Karpas-422 (cell line): ENCODE measurements around the gene KLF17. TPM values are rescaled to one million over a fixed set of nuclear protein-coding genes. Genes with fewer than 3 reads are reported as not detected.
A peak's percentile ranks its signal among the peaks of the same experiment; 100 is the strongest.

Experiments
- DNase-seq: peaks from one replicate; pipeline ENCODE4 v3.0.0-alpha.2; 2015
- H2AFZ ChIP-seq: fragments of 200-600 bp; sonication (generic); 2 replicates; pipeline ENCODE4 v1.6.1; 2014; ENCODE audit warnings: antibody characterized with exemption, low read length, mixed read lengths
- H3K27ac ChIP-seq: fragments of 200-600 bp; sonication (generic); 2 replicates; pipeline ENCODE4 v1.5.1; 2014; ENCODE audit warnings: mild to moderate bottlenecking, low read length, moderate library complexity
- H3K27me3 ChIP-seq: fragments of 200-600 bp; sonication (generic); 2 replicates; pipeline ENCODE4 v1.6.1; 2014; ENCODE audit warnings: low read length, mixed read lengths
- H3K36me3 ChIP-seq: fragments of 200-600 bp; sonication (generic); 2 replicates; pipeline ENCODE4 v1.6.1; 2014; ENCODE audit warnings: low read length, mixed read lengths; ENCODE audit not compliant: insufficient read depth
- H3K4me1 ChIP-seq: fragments of 200-600 bp; sonication (generic); 2 replicates; pipeline ENCODE4 v1.6.1; 2014; ENCODE audit warnings: mild to moderate bottlenecking, low read length, mixed read lengths
- H3K4me2 ChIP-seq: fragments of 200-600 bp; sonication (generic); 2 replicates; pipeline ENCODE4 v1.6.1; 2014; ENCODE audit warnings: low read length, low read depth, mild to moderate bottlenecking; ENCODE audit not compliant: poor library complexity, severe bottlenecking
- H3K4me3 ChIP-seq: fragments of 200-600 bp; sonication (generic); 2 replicates; pipeline ENCODE4 v1.5.1; 2014; ENCODE audit warnings: mild to moderate bottlenecking, antibody characterized with exemption, low read length, mixed read lengths
- H3K79me2 ChIP-seq: fragments of 200-600 bp; sonication (generic); 2 replicates; pipeline ENCODE4 v1.6.1; 2014; ENCODE audit warnings: mild to moderate bottlenecking, low read length, mixed read lengths
- H3K9ac ChIP-seq: fragments of 200-600 bp; sonication (generic); 2 replicates; pipeline ENCODE4 v1.6.0; 2014; ENCODE audit warnings: low read length
- H3K9me2 ChIP-seq: fragments of 200-600 bp; sonication (generic), shearing (Covaris generic); replicated peaks from 2 replicates; pipeline ENCODE4 v1.6.0; 2014; ENCODE audit warnings: mild to moderate bottlenecking, low read length, moderate library complexity; ENCODE audit not compliant: insufficient read depth
- H3K9me3 ChIP-seq: fragments of 300-700, 200-600 bp; sonication (generic); 2 replicates; pipeline ENCODE4 v1.6.1; 2014; ENCODE audit warnings: low read length, mixed read lengths
- H4K20me1 ChIP-seq: fragments of 200-600 bp; sonication (generic); 2 replicates; pipeline ENCODE4 v1.6.1; 2014; ENCODE audit warnings: mild to moderate bottlenecking, antibody characterized with exemption, low read length, low read depth; ENCODE audit not compliant: insufficient read depth
- total RNA-seq: library from RNA; depleted of rRNA; stranded (reverse); fragments of >200 nt; shearing (Covaris generic); gene quantifications from 2 replicates; pipeline ENCODE4 v1.2.3, GENCODE V29; 2014; ENCODE audit warnings: low replicate concordance; rRNA removed

The KLF17 gene
- not detected in 2 replicates for total RNA-seq

DNA sequence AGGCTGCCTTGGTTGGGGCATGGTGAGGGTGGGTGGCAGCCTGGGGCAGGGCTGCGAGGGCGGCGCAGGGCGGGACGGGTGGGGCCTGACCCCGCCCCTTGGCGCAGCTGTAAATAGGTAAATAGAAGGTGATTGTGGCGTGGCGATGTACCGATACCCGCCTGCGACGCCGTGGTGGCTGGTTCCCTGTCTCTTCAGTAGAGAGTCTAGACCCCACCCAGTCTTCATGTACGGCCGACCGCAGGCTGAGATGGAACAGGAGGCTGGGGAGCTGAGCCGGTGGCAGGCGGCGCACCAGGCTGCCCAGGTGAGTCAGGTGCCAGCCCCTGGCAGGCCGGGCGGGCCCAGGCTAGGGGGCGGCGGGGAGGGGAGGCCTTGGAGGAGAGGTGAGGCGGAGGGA lies at the start of gene KLF17:
Gene KLF17, plus strand, starts transcription at position 140 of the 400 bp plus-strand sequence. Its CDS starts 87 bp downstream, at position 227.
- Histone ChIP-seq H3K4me3 (no peak within 1 kb of the TSS), H3K27me3 (no peaks in the 10 kb centered on the region), H3K27ac (no peak within 1 kb of the TSS), H3K4me2 (no peak within 1 kb of the TSS), H4K20me1 (no peaks in the 10 kb centered on the region), H3K9me2 (no peaks in the 10 kb centered on the region), H2AFZ (no peak within 1 kb of the TSS), H3K79me2 (no peaks in the 10 kb centered on the region), H3K4me1 (no peaks in the 10 kb centered on the region), H3K9me3 (no peaks in the 10 kb centered on the region), H3K9ac (no peak within 1 kb of the TSS), H3K36me3 (no peaks in the 10 kb centered on the region)
- DNase-seq: no peak

GRCh38 chr1:44071461-44071860 lies 47.2 kb upstream of the KLF17 start:
- H3K9ac ChIP-seq: no peak overlapping the region
- no peaks in the 10 kb centered on the region for H3K27me3 ChIP-seq
- H4K20me1 ChIP-seq: no peaks in the 10 kb centered on the region
- no peak overlapping the region for H3K4me3 ChIP-seq
- H3K9me2 ChIP-seq: no peaks in the 10 kb centered on the region
- no peaks in the 10 kb centered on the region for H3K9me3 ChIP-seq
- no peak overlapping the region for H2AFZ ChIP-seq
- H3K4me2 ChIP-seq: no peak overlapping the region
- no peak for DNase-seq
- H3K4me1 ChIP-seq: peaks cover 39% of the 10 kb centered on the region
- no peaks in the 10 kb centered on the region for H3K79me2 ChIP-seq
- no peaks in the 10 kb centered on the region for H3K36me3 ChIP-seq
- H3K27ac ChIP-seq: no peak overlapping the region

GRCh38 chr1:44072204-44072603 lies 46.4 kb upstream of the KLF17 start:
- Histone ChIP-seq H3K9me3 (no peaks in the 10 kb centered on the region), H3K79me2 (no peaks in the 10 kb centered on the region), H3K9ac (no peak overlapping the region), H3K27ac (no peak overlapping the region), H3K4me3 (no peak overlapping the region), H3K36me3 (no peaks in the 10 kb centered on the region), H4K20me1 (no peaks in the 10 kb centered on the region), H3K4me2 (no peak overlapping the region), H3K27me3 (no peaks in the 10 kb centered on the region), H3K9me2 (no peaks in the 10 kb centered on the region), H3K4me1 (peaks cover 36% of the 10 kb centered on the region), H2AFZ (no peak overlapping the region)
- no peak for DNase-seq

GRCh38 chr1:44072821-44073220 lies 45.8 kb upstream of the KLF17 start:
- Histone ChIP-seq H3K9me2 (no peaks in the 10 kb centered on the region), H2AFZ (no peak overlapping the region), H3K9ac (no peak overlapping the region), H3K36me3 (no peaks in the 10 kb centered on the region), H3K27me3 (no peaks in the 10 kb centered on the region), H3K4me1 (peaks cover 30% of the 10 kb centered on the region), H3K79me2 (no peaks in the 10 kb centered on the region), H4K20me1 (no peaks in the 10 kb centered on the region), H3K4me3 (no peak overlapping the region), H3K4me2 (no peak overlapping the region), H3K27ac (no peak overlapping the region), H3K9me3 (no peaks in the 10 kb centered on the region)
- no peak for DNase-seq

GRCh38 chr1:44073528-44073927 lies 45.1 kb upstream of the KLF17 start:
- DNase-seq: peak; percentile 82
- Histone ChIP-seq H3K9me3 (no peaks in the 10 kb centered on the region), H3K4me3 (no peak overlapping the region), H3K27ac (no peak overlapping the region), H3K4me1 (peaks cover 23% of the 10 kb centered on the region), H3K9me2 (no peaks in the 10 kb centered on the region), H3K79me2 (no peaks in the 10 kb centered on the region), H3K4me2 (peak overlapping the region; percentile 23), H2AFZ (no peak overlapping the region), H3K27me3 (no peaks in the 10 kb centered on the region), H3K9ac (no peak overlapping the region), H4K20me1 (no peaks in the 10 kb centered on the region), H3K36me3 (no peaks in the 10 kb centered on the region)

- Histone ChIP-seq H3K27me3 (no peaks in the 10 kb centered on the region), H3K27ac (no peak overlapping the region), H4K20me1 (no peaks in the 10 kb centered on the region), H2AFZ (no peak overlapping the region), H3K36me3 (no peaks in the 10 kb centered on the region), H3K9me3 (no peaks in the 10 kb centered on the region), H3K4me1 (peaks cover 15% of the 10 kb centered on the region), H3K79me2 (no peaks in the 10 kb centered on the region), H3K9ac (no peak overlapping the region), H3K9me2 (no peaks in the 10 kb centered on the region), H3K4me2 (no peak overlapping the region), H3K4me3 (no peak overlapping the region)
- no peak for DNase-seq
These were observed 44.2 kb upstream of the KLF17 start for GRCh38 chr1:44074415-44074814.

- no peaks in the 10 kb centered on the region for H3K27me3 ChIP-seq
- H4K20me1 ChIP-seq: no peaks in the 10 kb centered on the region
- H3K4me3 ChIP-seq: no peak overlapping the region
- no peaks in the 10 kb centered on the region for H3K9me2 ChIP-seq
- H3K79me2 ChIP-seq: no peaks in the 10 kb centered on the region
- no peak for DNase-seq
- no peaks in the 10 kb centered on the region for H3K36me3 ChIP-seq
- no peak overlapping the region for H2AFZ ChIP-seq
- H3K9ac ChIP-seq: no peak overlapping the region
- peaks cover 15% of the 10 kb centered on the region for H3K4me1 ChIP-seq
- H3K9me3 ChIP-seq: no peaks in the 10 kb centered on the region
- H3K27ac ChIP-seq: no peak overlapping the region
- H3K4me2 ChIP-seq: no peak overlapping the region
These were observed 42.6 kb upstream of the KLF17 start for GRCh38 chr1:44076066-44076465.

DNA sequence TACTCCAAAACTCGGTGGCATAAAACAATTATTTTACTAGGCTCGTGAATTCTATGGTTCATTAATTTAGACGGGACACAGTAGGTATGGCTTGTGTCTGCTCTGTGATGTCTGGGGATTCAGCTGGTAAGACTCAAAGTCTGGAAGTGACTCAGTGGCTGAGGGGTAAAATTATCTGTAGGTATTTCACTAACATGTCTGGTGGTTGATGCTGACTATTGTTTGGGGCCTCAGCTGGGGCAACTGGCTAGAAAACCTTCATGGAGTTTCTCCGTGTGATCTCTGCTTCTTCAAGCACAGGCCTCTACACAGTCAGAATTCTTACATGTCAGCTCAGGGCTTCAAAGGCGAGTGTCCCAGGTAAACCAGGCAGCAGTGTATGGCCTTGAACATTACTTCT lies 41.2 kb upstream of the KLF17 start:
- DNase-seq: no peak
- no peaks in the 10 kb centered on the region for H4K20me1 ChIP-seq
- H3K4me1 ChIP-seq: peaks cover 15% of the 10 kb centered on the region
- no peak overlapping the region for H3K27ac ChIP-seq
- no peak overlapping the region for H3K4me3 ChIP-seq
- no peaks in the 10 kb centered on the region for H3K79me2 ChIP-seq
- no peak overlapping the region for H3K4me2 ChIP-seq
- no peaks in the 10 kb centered on the region for H3K36me3 ChIP-seq
- H3K9ac ChIP-seq: no peak overlapping the region
- no peak overlapping the region for H2AFZ ChIP-seq
- no peaks in the 10 kb centered on the region for H3K9me2 ChIP-seq
- H3K27me3 ChIP-seq: no peaks in the 10 kb centered on the region
- H3K9me3 ChIP-seq: no peaks in the 10 kb centered on the region

- no peak overlapping the region for H3K4me2 ChIP-seq
These were observed 40.5 kb upstream of the KLF17 start for GRCh38 chr1:44078104-44078503.

More at GRCh38 chr1:44078104-44078503, 40.5 kb upstream of the KLF17 start:
- Histone ChIP-seq H3K9ac (no peak overlapping the region), H3K4me3 (no peak overlapping the region), H4K20me1 (no peaks in the 10 kb centered on the region), H3K4me1 (peaks cover 10% of the 10 kb centered on the region), H3K79me2 (no peaks in the 10 kb centered on the region), H2AFZ (no peak overlapping the region), H3K36me3 (no peaks in the 10 kb centered on the region), H3K9me3 (no peaks in the 10 kb centered on the region), H3K9me2 (no peaks in the 10 kb centered on the region), H3K27me3 (no peaks in the 10 kb centered on the region), H3K27ac (no peak overlapping the region)
- no peak for DNase-seq
